Natural killer cell (primary cell): ENCODE measurements around the gene TH. TPM values are rescaled to one million over a fixed set of nuclear protein-coding genes. Genes with fewer than 3 reads are reported as not detected.

Experiments used
- ATAC-seq, 3 donors: fragments of 150-1000 bp in 2 of 3; fragments of 200-7000 bp in 1 of 3; cut with Tn5 transposase; 1 replicate in 1 of 3; 2 replicates in 2 of 3; pipeline ENCODE4 v1.10.0; 2021; ENCODE audit warnings: mild to moderate bottlenecking in 2 of 3, moderate library complexity in 2 of 3
- DNase-seq, 2 donors: peaks; one replicate each; pipeline versions ENCODE4 v3.0.0 to v3.0.0-alpha.2; 2013 to 2021; ENCODE audit warnings: mixed read lengths in 1 of 2
- H3K27ac ChIP-seq: one replicate; pipeline ENCODE4 v1.5.1; 2013; ENCODE audit warnings: mild to moderate bottlenecking, low read length
- H3K27me3 ChIP-seq: one replicate; pipeline ENCODE4 v1.6.1; 2013; ENCODE audit warnings: low read length; ENCODE audit not compliant: control insufficient read depth, insufficient read depth
- H3K36me3 ChIP-seq: one replicate; pipeline ENCODE4 v1.6.1; 2013; ENCODE audit warnings: low read length; ENCODE audit not compliant: control insufficient read depth, insufficient read depth
- H3K4me1 ChIP-seq: one replicate; pipeline ENCODE4 v1.6.1; 2013; ENCODE audit warnings: low read length; ENCODE audit not compliant: control insufficient read depth, insufficient read depth
- H3K4me3 ChIP-seq: one replicate; pipeline ENCODE4 v1.5.1; 2013; ENCODE audit warnings: low read length
- H3K9me3 ChIP-seq: one replicate; pipeline ENCODE4 v1.6.1; 2013; ENCODE audit warnings: low read length; ENCODE audit not compliant: control insufficient read depth, insufficient read depth
- H3K27ac Mint-ChIP-seq, 2 donors: one replicate each; pipeline ENCODE4 v1.8.0; 2022; ENCODE audit warnings: mild to moderate bottlenecking in 2 of 2, mixed read lengths in 2 of 2, moderate library complexity in 1 of 2
- H3K27me3 Mint-ChIP-seq, 2 donors: one replicate each; pipeline ENCODE4 v1.8.0; 2022; ENCODE audit warnings: low read depth in 2 of 2, mixed read lengths in 2 of 2
- H3K36me3 Mint-ChIP-seq: one replicate; pipeline ENCODE4 v1.8.0; 2022; ENCODE audit warnings: mixed read lengths
- H3K4me1 Mint-ChIP-seq, 2 donors: one replicate each; pipeline ENCODE4 v1.8.0; 2022; ENCODE audit warnings: mixed read lengths in 2 of 2
- H3K4me3 Mint-ChIP-seq: one replicate; pipeline ENCODE4 v1.8.0; 2022; ENCODE audit warnings: mild to moderate bottlenecking, moderate library complexity, mixed read lengths
- H3K9me3 Mint-ChIP-seq, 2 donors: one replicate each; pipeline ENCODE4 v1.8.0; 2022; ENCODE audit warnings: mixed read lengths in 2 of 2
- CTCF ChIP-seq: fragments of 200-600 bp; IDR thresholded peaks from one replicate; pipeline ENCODE4 v1.8.0; 2022; ENCODE audit warnings: antibody characterized with exemption
- WGBS: methylation state at CpG from one replicate; pipeline ENCODE4 v1.1.7; 2013; ENCODE audit warnings: missing lambda C conversion rate; ENCODE audit not compliant: insufficient coverage; 5-methylcytosine and 5-hydroxymethylcytosine counted together
- intact Hi-C: fragments of 100-400 bp; cut with micrococcal nuclease; formaldehyde crosslinking; loops from one replicate; pipeline ENCODE4 v1.14.2; 2022
- total RNA-seq, 4 donors: library from RNA; stranded (reverse); fragments of 120-200 nt in 1 of 4; gene quantifications; one replicate each; pipeline versions ENCODE4 v1.2.3 to v1.2.4, GENCODE V29; 2013 to 2022

Gene TH
- total RNA-seq, 3 donors from 2014 or later (not counting 1 experiment from before 2014, with no cell fraction given), result not detected

DNA sequence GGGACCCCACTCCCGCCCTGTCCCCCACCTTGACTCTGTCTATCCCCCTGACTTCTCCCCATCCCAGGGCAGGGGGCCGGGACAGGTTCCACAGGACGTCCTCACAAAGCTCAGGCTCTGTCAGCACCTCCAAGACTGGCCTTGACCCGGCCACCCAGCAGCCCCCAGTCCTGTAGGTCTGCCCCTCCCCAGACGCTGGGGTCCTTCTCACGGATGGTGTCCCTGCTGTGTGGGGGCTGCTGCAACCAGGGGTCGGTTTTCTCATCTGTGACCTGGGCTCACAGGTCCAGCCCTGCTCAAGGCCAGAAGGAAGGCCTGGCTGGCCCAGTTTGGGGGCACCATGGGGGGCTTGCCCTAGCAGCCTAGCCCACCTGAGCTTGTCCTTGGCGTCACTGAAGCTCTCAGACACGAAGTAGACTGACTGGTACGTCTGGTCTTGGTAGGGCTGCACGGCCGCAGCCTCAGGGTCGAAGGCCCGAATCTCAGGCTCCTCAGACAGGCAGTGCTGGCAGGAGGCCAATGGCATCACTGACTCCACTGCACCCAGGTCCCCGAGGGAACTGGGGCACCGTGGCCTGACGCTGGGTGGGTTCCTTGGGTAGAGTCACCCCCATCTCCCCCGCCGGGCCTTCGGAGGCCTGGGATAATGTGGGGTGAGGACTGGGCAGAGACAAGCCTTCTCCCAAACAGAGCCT, 6.6 kb downstream of the TH start:
- Mint-ChIP-seq H3K27me3 (peaks cover 0 to 3% of the 10 kb centered on the region in 2 donors), H3K4me3 (no peak overlapping the region), H3K36me3 (no peaks in the 10 kb centered on the region), H3K4me1 (no peaks in the 10 kb centered on the region), H3K9me3 (no peaks in the 10 kb centered on the region), H3K27ac (no peak overlapping the region)
- no peak for TF ChIP-seq CTCF
- Histone ChIP-seq H3K4me1 (no peaks in the 10 kb centered on the region), H3K27me3 (no peaks in the 10 kb centered on the region), H3K4me3 (no peak overlapping the region), H3K27ac (no peak overlapping the region), H3K9me3 (no peaks in the 10 kb centered on the region), H3K36me3 (no peaks in the 10 kb centered on the region)
- WGBS, result 83% methylated on average over 20 of the region's 20 CpGs
- DNase-seq, result no peak
- ATAC-seq, result no peak
- intact Hi-C loops, result no loop called here

GRCh38 chr11:2164081-2164480, 7.5 kb downstream of the TH start:
- no peaks in the 10 kb centered on the region for H3K4me1 Mint-ChIP-seq
- TF ChIP-seq CTCF, result no peak
- Histone ChIP-seq H3K27ac (no peak overlapping the region), H3K36me3 (no peaks in the 10 kb centered on the region), H3K27me3 (no peaks in the 10 kb centered on the region), H3K4me1 (no peaks in the 10 kb centered on the region), H3K9me3 (no peaks in the 10 kb centered on the region), H3K4me3 (no peak overlapping the region)
- 88% methylated on average over 22 of the region's 22 CpGs for WGBS
- no peak overlapping the region for H3K4me3 Mint-ChIP-seq
- no peaks in the 10 kb centered on the region for H3K36me3 Mint-ChIP-seq
- H3K9me3 Mint-ChIP-seq, result no peaks in the 10 kb centered on the region
- ATAC-seq (no peak), DNase-seq (no peak)
- peaks cover 0 to 3% of the 10 kb centered on the region in 2 donors for H3K27me3 Mint-ChIP-seq
- intact Hi-C loops, result no loop called here
- H3K27ac Mint-ChIP-seq, result no peak overlapping the region

GRCh38 chr11:2163428-2163978, 8.1 kb downstream of the TH start:
- DNase-seq, result no peak
- 78% methylated on average over 12 of the region's 12 CpGs for WGBS
- TF ChIP-seq CTCF, result no peak
- Histone ChIP-seq H3K27me3 (no peaks in the 10 kb centered on the region), H3K36me3 (no peaks in the 10 kb centered on the region), H3K27ac (no peak overlapping the region), H3K9me3 (no peaks in the 10 kb centered on the region), H3K4me1 (no peaks in the 10 kb centered on the region), H3K4me3 (no peak overlapping the region)
- Mint-ChIP-seq H3K9me3 (no peaks in the 10 kb centered on the region), H3K36me3 (no peaks in the 10 kb centered on the region), H3K27me3 (peaks cover 0 to 3% of the 10 kb centered on the region in 2 donors), H3K4me3 (no peak overlapping the region), H3K4me1 (no peaks in the 10 kb centered on the region), H3K27ac (no peak overlapping the region)
- ATAC-seq, result no peak
- intact Hi-C loops, result no loop called here
